Measurements from ENCODE around the gene SINHCAF. TPM values are rescaled to one million over a fixed set of nuclear protein-coding genes. Genes with fewer than 3 reads are reported as not detected.

SINHCAF gene
- total RNA-seq, 2 experiments from 2014 or later = 107 to 123 TPM

GRCh38 chr12:31324845-31325523 lies 966 bp downstream of the SINHCAF start:
- peak; percentile 58 for DNase-seq
- Mint-ChIP-seq H3K9me3 (no peaks in the 10 kb centered on the region), H3K4me1 (peaks cover 38% of the 10 kb centered on the region), H3K27me3 (no peaks in the 10 kb centered on the region), H3K4me3 (peak overlapping the region; percentile 82), H3K27ac (peak overlapping the region; percentile 95), H3K36me3 (ENCODE audit: low read depth) (peaks cover 12% of the 10 kb centered on the region)
- POLR2A ChIA-PET = interaction anchor here (1.0 kb wide), 1 partner anchor 9 kb away, joined by 3 read pairs; no protein-coding TSS in a partner anchor
- CTCF ChIA-PET = no interaction called here

GRCh38 chr12:31324116-31324844 lies 1.7 kb downstream of the SINHCAF start:
- H3K9me3 Mint-ChIP-seq = no peaks in the 10 kb centered on the region
- H3K4me3 Mint-ChIP-seq = peak overlapping the region; percentile 82
- DNase-seq = peak; percentile 79
- POLR2A ChIA-PET = interaction anchor here (1.2 to 1.6 kb wide), 3 partner anchors 52 to 635 kb away, joined by 3 to 4 read pairs (median 3); partner anchors contain the start of genes AMN1 and RESF1
- peaks cover 12% of the 10 kb centered on the region for H3K36me3 Mint-ChIP-seq (ENCODE audit: low read depth)
- H3K27ac Mint-ChIP-seq = peak overlapping the region; percentile 95
- no peaks in the 10 kb centered on the region for H3K27me3 Mint-ChIP-seq
- CTCF ChIA-PET = interaction anchor here (1.2 kb wide), 1 partner anchor 329 kb away, joined by 3 read pairs; no protein-coding TSS in a partner anchor
- peaks cover 45% of the 10 kb centered on the region for H3K4me1 Mint-ChIP-seq

DNA sequence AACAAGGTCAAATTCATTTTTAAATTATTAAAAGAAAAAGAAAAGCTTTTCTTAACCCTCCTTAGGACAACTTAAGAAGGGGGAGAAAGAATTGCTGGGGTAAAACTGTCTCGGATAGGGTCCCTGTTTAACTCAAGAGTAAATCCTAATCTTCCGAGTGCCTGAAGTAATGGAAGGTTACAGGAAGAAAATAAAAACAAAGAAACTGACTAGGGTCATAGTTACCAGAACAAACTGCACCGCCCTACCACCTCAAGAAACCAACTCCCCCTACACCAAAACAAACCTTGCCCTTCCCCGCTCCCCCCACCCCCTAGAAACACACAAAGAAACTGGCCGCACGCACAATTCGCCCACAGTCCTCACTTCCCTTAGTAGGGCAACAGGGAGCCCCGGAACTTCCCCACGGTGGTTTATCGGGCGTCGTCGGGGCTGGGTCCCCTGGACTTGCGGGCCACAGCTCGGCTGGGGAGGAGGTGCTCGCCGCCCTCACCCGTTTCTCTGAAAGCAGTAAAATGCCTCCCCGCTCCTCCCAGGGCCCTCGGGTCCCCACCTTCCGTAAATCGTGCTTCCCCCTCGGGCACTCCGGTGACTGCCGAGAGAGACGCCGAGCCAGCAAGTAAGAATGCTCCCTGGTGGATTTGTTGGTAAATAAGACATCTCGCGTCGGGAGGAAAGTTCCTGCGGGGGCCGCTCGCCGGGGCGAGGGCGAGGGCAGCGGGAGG lies 2.4 kb downstream of the SINHCAF start:
- peak; percentile 63 for DNase-seq

DNA sequence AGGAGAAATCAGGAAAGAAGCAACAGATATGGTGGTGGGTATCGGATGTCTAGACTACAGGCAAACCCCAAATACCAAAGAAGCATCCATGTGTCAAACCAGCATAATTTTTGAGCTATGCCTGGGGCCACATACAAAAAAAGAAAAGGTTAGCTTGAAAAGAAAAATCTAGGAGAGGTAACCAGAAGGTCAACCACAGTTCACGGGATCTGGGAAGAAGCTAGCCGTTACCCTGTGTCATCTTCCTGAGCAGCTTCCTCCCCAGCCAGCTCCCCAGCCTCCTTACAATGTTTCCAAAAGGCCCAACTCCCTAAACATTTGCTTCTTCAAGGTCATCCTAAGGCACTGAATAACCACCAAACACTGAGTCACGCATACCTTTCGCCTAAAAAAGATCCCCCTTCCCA lies 3.1 kb downstream of the SINHCAF start:
- DNase-seq = no peak
- ChIA-PET POLR2A (interaction anchor here (0.9 to 1.6 kb wide), 4 partner anchors 15 to 407 kb away, joined by 3 to 4 read pairs (median 4); partner anchors contain the start of gene AMN1), CTCF (interaction anchor here (0.9 to 1.2 kb wide), 2 partner anchors 330 to 627 kb away, joined by 3 read pairs; partner anchors contain the start of gene IPO8)
- Mint-ChIP-seq H3K27me3 (no peaks in the 10 kb centered on the region), H3K36me3 (ENCODE audit: low read depth) (peaks cover 12% of the 10 kb centered on the region), H3K9me3 (no peaks in the 10 kb centered on the region), H3K4me1 (peaks cover 60% of the 10 kb centered on the region), H3K4me3 (peak overlapping the region; percentile 82), H3K27ac (peak overlapping the region; percentile 95)

More for the DNA sequence above, 2.4 kb downstream of the SINHCAF start:
- POLR2A ChIA-PET = interaction anchor here (1.2 to 1.6 kb wide), 4 partner anchors 14 to 636 kb away, joined by 3 to 4 read pairs (median 3); partner anchors contain the start of genes AMN1 and RESF1
- CTCF ChIA-PET = interaction anchor here (0.9 to 1.2 kb wide), 2 partner anchors 330 to 628 kb away, joined by 3 read pairs; partner anchors contain the start of gene IPO8
- no peaks in the 10 kb centered on the region for H3K27me3 Mint-ChIP-seq
- H3K4me1 Mint-ChIP-seq = peaks cover 52% of the 10 kb centered on the region
- H3K9me3 Mint-ChIP-seq = no peaks in the 10 kb centered on the region
- H3K4me3 Mint-ChIP-seq = peak overlapping the region; percentile 82
- peak overlapping the region; percentile 95 for H3K27ac Mint-ChIP-seq
- peaks cover 12% of the 10 kb centered on the region for H3K36me3 Mint-ChIP-seq (ENCODE audit: low read depth)

DNA sequence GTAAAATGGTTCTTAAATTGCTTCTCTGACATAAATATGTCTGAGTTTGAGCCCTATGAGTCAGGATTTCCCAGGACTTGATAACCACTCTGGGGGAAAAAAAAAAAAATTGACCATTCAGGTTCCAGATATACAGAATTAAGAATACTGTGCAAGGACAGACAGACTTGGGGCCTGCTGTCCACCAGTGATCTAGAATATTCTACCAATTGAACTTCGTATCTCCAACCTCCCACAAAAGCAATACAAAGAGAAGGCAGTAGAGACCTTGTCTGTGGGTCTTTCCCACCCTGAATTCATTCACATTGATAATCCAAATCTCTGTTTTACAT lies 4.1 kb downstream of the SINHCAF start:
- Mint-ChIP-seq H3K4me1 (peaks cover 65% of the 10 kb centered on the region), H3K27me3 (no peaks in the 10 kb centered on the region), H3K9me3 (no peaks in the 10 kb centered on the region), H3K27ac (peak overlapping the region; percentile 78), H3K4me3 (peak overlapping the region; percentile 56), H3K36me3 (ENCODE audit: low read depth) (peaks cover 12% of the 10 kb centered on the region)
- ChIA-PET CTCF (no interaction called here), POLR2A (interaction anchor here (0.9 kb wide), 1 partner anchor 35 kb away, joined by 4 read pairs; no protein-coding TSS in a partner anchor)
- no peak for DNase-seq

- no peak for DNase-seq
- peak overlapping the region; percentile 56 for H3K4me3 Mint-ChIP-seq
- H3K36me3 Mint-ChIP-seq (ENCODE audit: low read depth) = peaks cover 12% of the 10 kb centered on the region
- ChIA-PET POLR2A (interaction anchor here (1.3 kb wide), 1 partner anchor 9 kb away, joined by 3 read pairs; no protein-coding TSS in a partner anchor), CTCF (no interaction called here)
- peaks cover 63% of the 10 kb centered on the region for H3K4me1 Mint-ChIP-seq
- H3K9me3 Mint-ChIP-seq = no peaks in the 10 kb centered on the region
- H3K27ac Mint-ChIP-seq = peak overlapping the region; percentile 78
- H3K27me3 Mint-ChIP-seq = no peaks in the 10 kb centered on the region
Observed at GRCh38 chr12:31321186-31321896, 4.6 kb downstream of the SINHCAF start.

DNA sequence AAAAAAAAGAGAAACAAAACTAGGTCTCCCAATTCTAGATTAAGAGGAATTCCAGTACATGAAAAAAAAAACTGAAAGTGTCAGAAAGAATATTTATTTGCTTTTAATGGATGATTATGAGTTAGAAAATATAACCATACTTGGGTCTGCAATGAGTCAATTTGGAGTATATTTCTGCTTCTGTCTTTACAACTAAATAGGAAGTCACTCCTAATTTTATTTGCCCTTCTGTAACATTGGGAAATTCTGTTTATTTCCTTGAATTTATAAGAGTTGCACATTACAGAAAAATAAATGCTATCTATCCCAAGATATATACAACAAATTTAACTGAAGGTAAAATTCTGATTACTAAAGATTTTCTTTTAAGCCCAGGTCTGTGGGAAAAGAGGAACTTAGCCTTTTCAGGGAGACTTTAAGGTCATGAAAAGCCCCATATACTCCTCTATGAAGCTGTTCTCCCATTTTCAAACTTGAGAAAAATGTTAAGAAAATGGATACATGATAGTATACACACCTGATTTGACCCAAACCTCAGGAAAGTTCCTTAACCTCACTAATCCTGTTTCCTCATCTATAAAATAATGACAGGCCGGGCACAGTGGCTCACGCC lies 7.2 kb downstream of the SINHCAF start:
- H3K4me1 Mint-ChIP-seq = peaks cover 78% of the 10 kb centered on the region
- H3K9me3 Mint-ChIP-seq = no peaks in the 10 kb centered on the region
- CTCF ChIA-PET = no interaction called here
- H3K27me3 Mint-ChIP-seq = no peaks in the 10 kb centered on the region
- POLR2A ChIA-PET = interaction anchor here (1.2 to 1.6 kb wide), 3 partner anchors 7 to 13 kb away, joined by 4 to 9 read pairs (median 5); partner anchors contain the start of gene SINHCAF
- peak overlapping the region; percentile 79 for H3K27ac Mint-ChIP-seq
- peak overlapping the region; percentile 82 for H3K4me3 Mint-ChIP-seq
- H3K36me3 Mint-ChIP-seq (ENCODE audit: low read depth) = peaks cover 18% of the 10 kb centered on the region
- no peak for DNase-seq

- peak overlapping the region; percentile 79 for H3K27ac Mint-ChIP-seq
- CTCF ChIA-PET = interaction anchor here (0.7 to 1.9 kb wide), 4 partner anchors 8 to 46 kb away, joined by 3 to 7 read pairs (median 4); partner anchors contain the start of gene SINHCAF
- H3K4me3 Mint-ChIP-seq = peak overlapping the region; percentile 82
- H3K4me1 Mint-ChIP-seq = peaks cover 75% of the 10 kb centered on the region
- POLR2A ChIA-PET = interaction anchor here (0.8 to 1.6 kb wide), 2 partner anchors 9 to 46 kb away, joined by 3 to 9 read pairs; partner anchors contain the start of gene SINHCAF
- no peak for DNase-seq
- no peaks in the 10 kb centered on the region for H3K27me3 Mint-ChIP-seq
- H3K36me3 Mint-ChIP-seq (ENCODE audit: low read depth) = peaks cover 21% of the 10 kb centered on the region
- H3K9me3 Mint-ChIP-seq = no peaks in the 10 kb centered on the region
Observed at GRCh38 chr12:31317471-31318395, 8.2 kb downstream of the SINHCAF start.

GRCh38 chr12:31316891-31317290 lies 9.1 kb downstream of the SINHCAF start:
- Mint-ChIP-seq H3K36me3 (ENCODE audit: low read depth) (peaks cover 27% of the 10 kb centered on the region), H3K9me3 (peaks cover 7% of the 10 kb centered on the region), H3K27ac (peak overlapping the region; percentile 79), H3K4me1 (peaks cover 74% of the 10 kb centered on the region), H3K4me3 (peak overlapping the region; percentile 82), H3K27me3 (no peaks in the 10 kb centered on the region)
- DNase-seq = no peak
- CTCF ChIA-PET = interaction anchor here (0.6 to 1.9 kb wide), 7 partner anchors 9 to 336 kb away, joined by 3 to 7 read pairs (median 4); partner anchors contain the start of gene SINHCAF
- POLR2A ChIA-PET = interaction anchor here (0.8 to 1.7 kb wide), 4 partner anchors 9 to 46 kb away, joined by 3 to 9 read pairs (median 8); partner anchors contain the start of gene SINHCAF

GRCh38 chr12:31315784-31316465 lies 10.0 kb downstream of the SINHCAF start:
- no peak for DNase-seq

More at GRCh38 chr12:31315784-31316465, 10.0 kb downstream of the SINHCAF start:
- Mint-ChIP-seq H3K4me1 (peaks cover 64% of the 10 kb centered on the region), H3K27me3 (no peaks in the 10 kb centered on the region), H3K36me3 (ENCODE audit: low read depth) (peaks cover 34% of the 10 kb centered on the region), H3K4me3 (no peak overlapping the region), H3K27ac (no peak overlapping the region), H3K9me3 (peaks cover 12% of the 10 kb centered on the region)
- POLR2A ChIA-PET = interaction anchor here (1.3 to 1.7 kb wide), 3 partner anchors 9 to 47 kb away, joined by 3 to 9 read pairs (median 7); partner anchors contain the start of gene SINHCAF
- CTCF ChIA-PET = interaction anchor here (1.2 to 1.9 kb wide), 5 partner anchors 10 to 47 kb away, joined by 3 to 7 read pairs (median 5); partner anchors contain the start of gene SINHCAF
